NCI-H187 treated with DMSO at 0.1 percent for 48 hours (cell line): ENCODE data around the gene GP9.

Experiments used
- DNase-seq: peaks from one replicate; lab custom pipeline; 2025; lab: John Stamatoyannopoulos, UW

GP9 gene

GRCh38 chr3:129028866-129029265, 31.7 kb upstream of the GP9 start:
- no peak for DNase-seq

GRCh38 chr3:129030611-129031010, 30.0 kb upstream of the GP9 start:
- DNase-seq = no peak

- DNase-seq = no peak
Measured at GRCh38 chr3:129031476-129032215, 28.9 kb upstream of the GP9 start.

GRCh38 chr3:129032716-129033115, 27.9 kb upstream of the GP9 start:
- no peak for DNase-seq

- DNase-seq = no peak
Measured at GRCh38 chr3:129033151-129033550, 27.4 kb upstream of the GP9 start.

GRCh38 chr3:129033633-129034321, 26.8 kb upstream of the GP9 start:
- no peak for DNase-seq

GRCh38 chr3:129034642-129035041, 25.9 kb upstream of the GP9 start:
- DNase-seq = no peak

- DNase-seq = no peak
Measured at GRCh38 chr3:129035360-129036221, 25.0 kb upstream of the GP9 start.

GRCh38 chr3:129036222-129037092, 24.1 kb upstream of the GP9 start:
- no peak for DNase-seq

- DNase-seq = no peak
Measured at GRCh38 chr3:129037093-129037419, 23.5 kb upstream of the GP9 start.

GRCh38 chr3:129038121-129038855, 22.3 kb upstream of the GP9 start:
- no peak for DNase-seq

- no peak for DNase-seq
Measured at GRCh38 chr3:129039271-129040038, 21.1 kb upstream of the GP9 start.

GRCh38 chr3:129040039-129040336, 20.6 kb upstream of the GP9 start:
- DNase-seq = no peak

GRCh38 chr3:129040579-129041300, 19.8 kb upstream of the GP9 start:
- DNase-seq = no peak

- no peak for DNase-seq
Measured at GRCh38 chr3:129045675-129046036, 14.9 kb upstream of the GP9 start.

- no peak for DNase-seq
Measured at GRCh38 chr3:129046037-129046731, 14.4 kb upstream of the GP9 start.

GRCh38 chr3:129046732-129047552, 13.6 kb upstream of the GP9 start:
- DNase-seq = no peak

GRCh38 chr3:129047553-129047839, 13.1 kb upstream of the GP9 start:
- DNase-seq = no peak
